Mucosa of rectum (tissue), 2 donors: ENCODE measurements around the gene TMCO4.

Experiments
- H3K27ac ChIP-seq, 2 donors: one replicate each; pipeline ENCODE4 v1.7.0; 2013; ENCODE audit warnings: inconsistent platforms in 2 of 2, low read depth in 2 of 2, low read length in 2 of 2
- H3K27me3 ChIP-seq, 2 donors: one replicate each; pipeline ENCODE4 v1.7.0; 2013; ENCODE audit warnings: low read length in 2 of 2; ENCODE audit not compliant: control insufficient read depth in 2 of 2, insufficient read depth in 2 of 2
- H3K36me3 ChIP-seq, 2 donors: one replicate each; pipeline ENCODE4 v1.7.0; 2013; ENCODE audit warnings: low read length in 2 of 2; ENCODE audit not compliant: control insufficient read depth in 2 of 2, insufficient read depth in 2 of 2
- H3K4me1 ChIP-seq, 2 donors: one replicate each; pipeline ENCODE4 v1.7.0; 2013; ENCODE audit warnings: low read length in 2 of 2, mild to moderate bottlenecking in 1 of 2; ENCODE audit not compliant: control insufficient read depth in 2 of 2, insufficient read depth in 2 of 2
- H3K4me3 ChIP-seq, 2 donors: one replicate each; pipeline ENCODE4 v1.7.0; 2013; ENCODE audit warnings: low read length in 2 of 2
- H3K9ac ChIP-seq, 2 donors: one replicate each; pipeline ENCODE4 v1.7.0; 2013; ENCODE audit warnings: low read length in 2 of 2, low read depth in 1 of 2, mild to moderate bottlenecking in 1 of 2
- H3K9me3 ChIP-seq, 2 donors: one replicate each; pipeline ENCODE4 v1.7.0; 2013; ENCODE audit warnings: low read length in 2 of 2; ENCODE audit not compliant: control insufficient read depth in 2 of 2
- donor health status: healthy.
- donor health status: Normal muscosa, but diverticular disease.

The TMCO4 gene

DNA sequence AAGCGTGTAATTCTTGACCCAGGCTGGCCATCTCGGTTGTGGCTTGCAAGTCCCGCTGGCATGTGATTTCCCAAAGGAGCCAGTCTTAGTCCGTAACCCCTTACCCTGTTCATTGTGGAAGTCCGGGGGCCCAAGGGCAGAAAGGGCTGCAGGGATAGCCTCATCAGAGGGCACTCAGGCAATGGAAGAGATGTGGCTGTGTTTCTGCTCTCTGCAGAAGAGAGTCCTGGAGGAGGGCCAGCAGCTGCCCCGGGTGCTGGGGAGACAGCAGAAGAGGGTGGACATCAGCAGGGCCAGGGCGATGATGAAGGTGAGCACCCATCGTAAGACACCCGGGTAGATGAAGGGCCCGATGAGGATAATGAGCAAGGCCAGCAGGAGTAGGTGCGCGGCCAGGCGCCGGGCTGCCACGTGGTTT, 14.5 kb upstream of the TMCO4 start:
- H3K36me3 ChIP-seq = no peaks in the 10 kb centered on the region
- peak overlapping the region; percentile 95 to 96 for H3K27ac ChIP-seq
- peaks cover 11 to 47% of the 10 kb centered on the region in 2 donors for H3K4me1 ChIP-seq
- no peaks in the 10 kb centered on the region for H3K27me3 ChIP-seq
- H3K9me3 ChIP-seq = no peaks in the 10 kb centered on the region
- H3K9ac ChIP-seq = peak overlapping the region; percentile 85 to 92
- peak overlapping the region; percentile 80 to 86 for H3K4me3 ChIP-seq

GRCh38 chr1:19813643-19813960, 13.9 kb upstream of the TMCO4 start:
- Histone ChIP-seq H3K9me3 (no peaks in the 10 kb centered on the region), H3K4me3 (peak overlapping the region; percentile 80 to 86), H3K27me3 (no peaks in the 10 kb centered on the region), H3K9ac (peak overlapping the region; percentile 85 to 92), H3K36me3 (no peaks in the 10 kb centered on the region), H3K4me1 (peaks cover 11 to 47% of the 10 kb centered on the region in 2 donors), H3K27ac (peak overlapping the region; percentile 95 to 96)

- Histone ChIP-seq H3K4me1 (peaks cover 11 to 47% of the 10 kb centered on the region in 2 donors), H3K27me3 (no peaks in the 10 kb centered on the region), H3K27ac (peak overlapping the region; percentile 95 to 96), H3K36me3 (no peaks in the 10 kb centered on the region), H3K4me3 (peak overlapping the region; percentile 80 to 86), H3K9ac (peak overlapping the region; percentile 85 to 92), H3K9me3 (no peaks in the 10 kb centered on the region)
Observed at GRCh38 chr1:19812875-19813642, 13.3 kb upstream of the TMCO4 start.

GRCh38 chr1:19811206-19811851, 11.6 kb upstream of the TMCO4 start:
- H3K27ac ChIP-seq = peak overlapping the region in 1 of 2 donors; percentile 95
- H3K27me3 ChIP-seq = no peaks in the 10 kb centered on the region
- no peak overlapping the region for H3K4me3 ChIP-seq
- H3K4me1 ChIP-seq = peaks cover 9 to 38% of the 10 kb centered on the region in 2 donors
- no peaks in the 10 kb centered on the region for H3K36me3 ChIP-seq
- H3K9ac ChIP-seq = no peak overlapping the region
- H3K9me3 ChIP-seq = no peaks in the 10 kb centered on the region

DNA sequence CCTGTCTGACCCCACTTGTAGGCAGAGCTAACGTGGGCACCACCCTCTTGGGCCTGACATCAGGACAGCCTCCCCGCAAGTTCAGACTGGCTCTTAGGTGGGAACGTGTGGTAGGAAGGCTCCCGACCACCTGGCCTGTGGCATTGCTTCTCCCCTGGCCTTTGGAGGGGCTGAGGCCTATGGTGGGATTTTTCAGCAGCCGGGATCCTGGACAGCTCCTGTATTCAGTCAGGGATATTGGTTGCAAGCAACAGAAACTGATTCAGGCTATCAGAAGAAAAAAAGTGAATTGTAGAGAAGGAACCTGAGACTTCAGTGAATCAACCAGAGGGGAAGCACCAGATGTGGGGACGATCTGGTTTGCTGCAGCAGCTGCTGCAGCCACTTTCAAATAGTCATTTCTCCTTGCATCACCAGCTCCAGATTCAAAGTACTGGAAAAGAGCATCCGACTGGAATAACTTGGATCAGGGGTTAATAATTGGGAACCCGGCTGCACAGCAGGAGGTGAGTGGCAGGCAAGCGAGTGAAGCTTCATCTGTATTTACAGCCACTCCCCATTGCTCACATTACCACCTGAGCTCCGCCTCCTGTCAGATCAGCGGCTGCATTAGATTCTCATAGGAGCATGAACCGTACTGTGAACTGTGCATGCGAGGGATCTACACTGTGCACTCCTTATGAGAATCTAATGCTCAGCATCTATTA, 9.5 kb upstream of the TMCO4 start:
- Histone ChIP-seq H3K27ac (no peak overlapping the region), H3K4me3 (no peak overlapping the region), H3K36me3 (no peaks in the 10 kb centered on the region), H3K27me3 (no peaks in the 10 kb centered on the region), H3K4me1 (peaks cover 4 to 22% of the 10 kb centered on the region in 2 donors), H3K9me3 (no peaks in the 10 kb centered on the region), H3K9ac (no peak overlapping the region)

GRCh38 chr1:19808351-19808750, 8.6 kb upstream of the TMCO4 start:
- H3K4me1 ChIP-seq = peaks cover 4 to 16% of the 10 kb centered on the region in 2 donors
- no peaks in the 10 kb centered on the region for H3K36me3 ChIP-seq
- no peak overlapping the region for H3K4me3 ChIP-seq
- H3K9ac ChIP-seq = no peak overlapping the region
- no peaks in the 10 kb centered on the region for H3K27me3 ChIP-seq
- no peak overlapping the region for H3K27ac ChIP-seq
- no peaks in the 10 kb centered on the region for H3K9me3 ChIP-seq

DNA sequence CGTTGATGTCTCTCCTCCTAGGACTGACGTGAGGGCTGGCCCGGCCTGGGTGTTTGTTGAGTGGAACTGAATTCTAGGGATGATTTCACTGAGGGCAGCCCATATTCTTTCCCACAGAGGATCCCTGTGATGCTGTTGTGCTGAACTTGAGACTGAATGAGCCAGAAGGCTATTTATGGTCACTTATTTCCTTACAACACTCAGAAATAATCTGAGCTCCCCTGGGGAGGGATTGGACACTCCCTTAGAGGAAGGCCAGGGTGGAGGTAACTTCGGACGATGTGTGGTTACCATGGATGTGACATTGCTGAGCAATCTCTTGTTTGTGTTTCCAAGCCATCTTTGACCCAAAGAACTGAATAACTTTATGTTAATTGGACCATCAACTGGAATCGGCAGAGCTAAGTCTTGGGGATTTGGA, 5.1 kb upstream of the TMCO4 start:
- H3K4me3 ChIP-seq = no peak overlapping the region
- H3K36me3 ChIP-seq = no peaks in the 10 kb centered on the region

DNA sequence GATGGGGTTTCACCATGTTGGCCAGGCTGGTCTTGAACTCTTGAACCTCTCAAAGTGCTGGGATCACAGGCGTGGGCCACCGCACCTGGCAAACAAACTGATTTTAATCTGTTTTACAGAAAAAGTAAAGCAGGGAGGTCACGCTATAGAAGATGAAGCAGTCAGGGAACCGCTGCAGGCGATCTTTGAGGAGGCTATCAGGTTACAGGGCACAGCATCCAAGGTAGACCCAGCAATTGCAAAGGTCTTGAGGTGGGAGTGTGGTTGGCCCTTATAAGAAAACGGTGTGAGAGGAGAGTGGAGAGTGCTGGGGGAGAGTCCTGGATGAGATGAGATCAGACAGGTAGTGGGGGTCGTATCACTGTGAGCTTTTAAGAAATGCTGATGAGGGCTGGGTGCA, 2.6 kb upstream of the TMCO4 start:
- no peaks in the 10 kb centered on the region for H3K9me3 ChIP-seq
- H3K4me3 ChIP-seq = no peak overlapping the region
- H3K36me3 ChIP-seq = no peaks in the 10 kb centered on the region
- no peak overlapping the region for H3K9ac ChIP-seq
- H3K27ac ChIP-seq = no peak overlapping the region
- H3K27me3 ChIP-seq = no peaks in the 10 kb centered on the region
- peaks cover 9 to 17% of the 10 kb centered on the region in 2 donors for H3K4me1 ChIP-seq

More for the DNA sequence above, 5.1 kb upstream of the TMCO4 start:
- Histone ChIP-seq H3K9ac (no peak overlapping the region), H3K27ac (no peak overlapping the region), H3K27me3 (no peaks in the 10 kb centered on the region), H3K9me3 (no peaks in the 10 kb centered on the region), H3K4me1 (peaks cover 4 to 8% of the 10 kb centered on the region in 2 donors)

DNA sequence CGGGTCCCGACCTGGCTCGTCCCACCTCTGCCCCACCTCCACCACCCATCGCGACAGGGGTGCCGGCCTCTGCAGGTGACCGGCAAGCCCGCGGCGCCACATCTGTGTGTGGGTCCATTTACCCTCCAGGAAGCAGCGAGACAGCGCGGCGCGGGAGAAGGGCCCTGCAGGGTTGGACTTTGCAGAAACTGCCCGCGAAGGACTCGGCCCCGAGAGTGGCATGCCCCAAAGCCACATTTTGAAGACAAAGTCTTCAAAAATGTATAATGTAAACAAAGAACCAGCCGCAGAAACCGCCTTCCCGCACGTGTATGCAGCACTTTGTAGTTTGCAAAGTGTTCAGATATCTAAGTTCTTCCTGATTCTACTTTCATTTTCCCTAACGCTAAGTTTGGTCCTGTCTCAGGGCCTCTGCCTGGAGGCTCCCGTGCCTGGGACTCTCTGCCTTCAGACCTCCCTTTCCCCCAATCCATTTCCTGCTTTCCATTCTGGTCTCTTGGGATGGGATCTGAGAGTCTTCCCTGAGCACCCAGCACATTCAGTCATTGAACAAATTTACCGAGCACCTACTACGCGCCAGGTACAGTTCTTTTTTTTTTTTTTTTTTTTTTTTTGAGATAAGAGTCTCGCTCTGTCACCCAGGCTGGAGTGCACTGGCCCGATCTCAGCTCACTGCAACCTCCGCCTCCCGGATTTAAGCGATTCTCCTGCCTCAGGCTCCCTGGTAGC, 524 bp upstream of the TMCO4 start:
- Histone ChIP-seq H3K4me1 (peaks cover 9 to 17% of the 10 kb centered on the region in 2 donors), H3K4me3 (peak overlapping the region; percentile 73 to 74), H3K9me3 (no peaks in the 10 kb centered on the region), H3K36me3 (no peaks in the 10 kb centered on the region), H3K9ac (peak overlapping the region; percentile 84 to 92), H3K27ac (peak overlapping the region; percentile 95 to 96), H3K27me3 (no peaks in the 10 kb centered on the region)
